ENCODE measurements around the gene THSD4. TPM values are rescaled to one million over a fixed set of nuclear protein-coding genes. Genes with fewer than 3 reads are reported as not detected.

The THSD4 gene
- total and polyA plus RNA-seq, 9 of the 15 experiments (the other 6 are each of a cell fraction or from before 2014, with no cell fraction given), result 0.04 TPM; not detected in 5

DNA sequence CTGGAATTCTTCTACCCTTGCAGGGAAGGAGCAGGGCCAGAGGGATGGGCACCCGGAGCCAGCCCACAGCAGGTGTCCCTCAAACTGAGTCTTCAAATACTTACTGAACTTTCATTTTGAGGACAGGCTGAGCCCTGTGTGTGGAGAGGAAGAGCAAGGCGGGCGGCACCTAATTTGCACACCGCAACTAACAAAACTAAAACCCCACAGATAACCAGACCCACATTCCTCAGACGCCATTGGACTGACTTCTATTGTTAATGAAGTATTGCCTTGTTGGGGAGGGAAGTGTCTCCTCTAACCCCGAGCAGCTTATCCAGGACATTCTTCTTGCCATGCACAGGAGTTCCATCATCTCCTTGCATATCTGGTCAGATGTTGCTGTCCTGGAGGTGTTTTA is 589.9 kb downstream of the THSD4 start:
- 0% methylated on average over 6 of the region's 6 CpGs for WGBS (ENCODE audit: insufficient coverage, low coverage, missing lambda C conversion rate)
- no TSS peak for BruUV-seq (replicated peaks)
- ATAC-seq, result no peak
- Histone ChIP-seq H4K20me1 (replicated peaks; ENCODE audit: control insufficient read depth, insufficient read depth, low read length) (no peaks in the 10 kb centered on the region; the same call in 1 of the 2 replicates), H3K9ac (ENCODE audit: insufficient read depth in 1 of 2, low read depth in 2 of 2, low read length in 2 of 2) (no peak overlapping the region), H3K4me2 (ENCODE audit: insufficient read depth, low read length) (no peak overlapping the region), H2AFZ (ENCODE audit: low read depth, low read length) (no peak overlapping the region), H3K4me3 (no peak overlapping the region), H3K27me3 (ENCODE audit: control insufficient read depth in 2 of 2, insufficient read depth in 2 of 2, low read length in 2 of 2) (peaks cover 2 to 6% of the 10 kb centered on the region in 2 experiments; a peak in 2 of 5 replicates), H3K79me2 (ENCODE audit: control insufficient read depth, insufficient read depth, low read length) (no peaks in the 10 kb centered on the region), H3K4me1 (replicated peaks in 1 of 2; ENCODE audit: control insufficient read depth in 2 of 2, insufficient read depth in 2 of 2, low read length in 2 of 2) (no peaks in the 10 kb centered on the region), H3K36me3 (ENCODE audit: control insufficient read depth, insufficient read depth, low read length) (no peaks in the 10 kb centered on the region), H3K27ac (ENCODE audit: extremely low read depth, low read depth, low read length) (no peak overlapping the region), H3K9me1 (ENCODE audit: control insufficient read depth, insufficient read depth, low read length) (no peaks in the 10 kb centered on the region), H3K9me3 (replicated peaks; ENCODE audit: control insufficient read depth, insufficient read depth, low read depth, low read length) (no peaks in the 10 kb centered on the region)
- CTCF ChIA-PET (ENCODE audit: low intra/inter-chr PET ratio), result no interaction called here
- FAIRE-seq, result no peak
- intact Hi-C loops (cut with micrococcal nuclease), result no loop called here
- POLR2A ChIA-PET, result no interaction called here
- in situ Hi-C loops (cut with MboI), result no loop called here
- DNase-seq (ENCODE audit: extremely low read depth in 1 of 4, low spot score in 3 of 4), result no peak
- TF ChIP-seq RBM34 (IDR thresholded peaks at IDR 0.05; ENCODE audit: borderline replicate concordance, insufficient read depth, low read length), result no peak
- TF ChIP-seq, protein P1, sequence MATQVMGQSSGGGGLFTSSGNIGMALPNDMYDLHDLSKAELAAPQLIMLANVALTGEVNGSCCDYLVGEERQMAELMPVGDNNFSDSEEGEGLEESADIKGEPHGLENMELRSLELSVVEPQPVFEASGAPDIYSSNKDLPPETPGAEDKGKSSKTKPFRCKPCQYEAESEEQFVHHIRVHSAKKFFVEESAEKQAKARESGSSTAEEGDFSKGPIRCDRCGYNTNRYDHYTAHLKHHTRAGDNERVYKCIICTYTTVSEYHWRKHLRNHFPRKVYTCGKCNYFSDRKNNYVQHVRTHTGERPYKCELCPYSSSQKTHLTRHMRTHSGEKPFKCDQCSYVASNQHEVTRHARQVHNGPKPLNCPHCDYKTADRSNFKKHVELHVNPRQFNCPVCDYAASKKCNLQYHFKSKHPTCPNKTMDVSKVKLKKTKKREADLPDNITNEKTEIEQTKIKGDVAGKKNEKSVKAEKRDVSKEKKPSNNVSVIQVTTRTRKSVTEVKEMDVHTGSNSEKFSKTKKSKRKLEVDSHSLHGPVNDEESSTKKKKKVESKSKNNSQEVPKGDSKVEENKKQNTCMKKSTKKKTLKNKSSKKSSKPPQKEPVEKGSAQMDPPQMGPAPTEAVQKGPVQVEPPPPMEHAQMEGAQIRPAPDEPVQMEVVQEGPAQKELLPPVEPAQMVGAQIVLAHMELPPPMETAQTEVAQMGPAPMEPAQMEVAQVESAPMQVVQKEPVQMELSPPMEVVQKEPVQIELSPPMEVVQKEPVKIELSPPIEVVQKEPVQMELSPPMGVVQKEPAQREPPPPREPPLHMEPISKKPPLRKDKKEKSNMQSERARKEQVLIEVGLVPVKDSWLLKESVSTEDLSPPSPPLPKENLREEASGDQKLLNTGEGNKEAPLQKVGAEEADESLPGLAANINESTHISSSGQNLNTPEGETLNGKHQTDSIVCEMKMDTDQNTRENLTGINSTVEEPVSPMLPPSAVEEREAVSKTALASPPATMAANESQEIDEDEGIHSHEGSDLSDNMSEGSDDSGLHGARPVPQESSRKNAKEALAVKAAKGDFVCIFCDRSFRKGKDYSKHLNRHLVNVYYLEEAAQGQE (IDR thresholded peaks at IDR 0.05; ENCODE audit: borderline replicate concordance), result no peak
- TF ChIP-seq, protein P1 (CRISPR knock-in tag; IDR thresholded peaks at IDR 0.05; ENCODE audit: low read depth), result no peak
- no peak for TF ChIP-seq CHD2 (IDR thresholded peaks at IDR 0.05; ENCODE audit: low read depth, low read length)
- no peak for TF ChIP-seq PHB2 (IDR thresholded peaks at IDR 0.05; ENCODE audit: low read depth)
- no peak for TF ChIP-seq DMBX1 (CRISPR knock-in tag; IDR thresholded peaks at IDR 0.05; ENCODE audit: borderline replicate concordance)
- TF ChIP-seq, protein P2, sequence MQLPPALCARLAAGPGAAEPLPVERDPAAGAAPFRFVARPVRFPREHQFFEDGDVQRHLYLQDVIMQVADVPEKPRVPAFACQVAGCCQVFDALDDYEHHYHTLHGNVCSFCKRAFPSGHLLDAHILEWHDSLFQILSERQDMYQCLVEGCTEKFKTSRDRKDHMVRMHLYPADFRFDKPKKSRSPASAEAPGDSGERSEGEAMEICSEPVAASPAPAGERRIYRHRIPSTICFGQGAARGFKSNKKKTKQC (CRISPR knock-in tag; IDR thresholded peaks at IDR 0.05), result no peak
- no peak for TF ChIP-seq FOXK2 (conservative IDR thresholded peaks at IDR 0.05 in 1 of 2, IDR thresholded peaks at IDR 0.05 in 1 of 2; ENCODE audit: low read depth in 2 of 2)
- TF ChIP-seq JUND (IDR thresholded peaks at IDR 0.05; ENCODE audit: borderline replicate concordance, low read depth, low read length), result no peak
- no peak for TF ChIP-seq JUND (tag; IDR thresholded peaks at IDR 0.05; ENCODE audit: borderline replicate concordance, low read depth, low read length)
- no peak for TF ChIP-seq ARID2 (IDR thresholded peaks at IDR 0.05)
- TF ChIP-seq, protein P3, sequence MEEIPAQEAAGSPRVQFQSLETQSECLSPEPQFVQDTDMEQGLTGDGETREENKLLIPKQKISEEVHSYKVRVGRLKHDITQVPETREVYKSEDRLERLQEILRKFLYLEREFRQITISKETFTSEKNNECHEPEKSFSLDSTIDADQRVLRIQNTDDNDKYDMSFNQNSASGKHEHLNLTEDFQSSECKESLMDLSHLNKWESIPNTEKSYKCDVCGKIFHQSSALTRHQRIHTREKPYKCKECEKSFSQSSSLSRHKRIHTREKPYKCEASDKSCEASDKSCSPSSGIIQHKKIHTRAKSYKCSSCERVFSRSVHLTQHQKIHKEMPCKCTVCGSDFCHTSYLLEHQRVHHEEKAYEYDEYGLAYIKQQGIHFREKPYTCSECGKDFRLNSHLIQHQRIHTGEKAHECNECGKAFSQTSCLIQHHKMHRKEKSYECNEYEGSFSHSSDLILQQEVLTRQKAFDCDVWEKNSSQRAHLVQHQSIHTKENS (CRISPR knock-in tag; IDR thresholded peaks at IDR 0.05), result no peak
- no peak for TF ChIP-seq SMC3 (conservative IDR thresholded peaks at IDR 0.05; ENCODE audit: insufficient read depth, low read depth, low read length)
- TF ChIP-seq ZEB2 (IDR thresholded peaks at IDR 0.05), result no peak
